HepG2 (cell line): ENCODE measurements around the gene ANKFY1. TPM values are rescaled to one million over a fixed set of nuclear protein-coding genes. Genes with fewer than 3 reads are reported as not detected.

Experiments used
- ATF7 ChIP-seq, 2 experiments: fragments of 450-650 bp in 1 of 2; sonication (generic) in 1 of 2; formaldehyde crosslinking in 1 of 2; IDR thresholded peaks; 2 replicates each; pipeline versions ENCODE4 v1.4.0 to v1.6.1; 2016 to 2020; ENCODE audit warnings: antibody characterized with exemption in 1 of 2, mild to moderate bottlenecking in 1 of 2, missing genetic modification reagents in 1 of 2
- CAMTA2 ChIP-seq: sonication (generic); formaldehyde crosslinking; IDR thresholded peaks from 2 replicates; pipeline ENCODE4 v1.4.0; 2020; ENCODE audit warnings: mild to moderate bottlenecking, missing genetic modification reagents, borderline replicate concordance
- CENPT ChIP-seq: sonication (generic); formaldehyde crosslinking; IDR thresholded peaks from 2 replicates; pipeline ENCODE4 v1.8.0; 2022; ENCODE audit warnings: low read depth, mild to moderate bottlenecking, moderate library complexity, missing genetic modification reagents
- EZH2 ChIP-seq: conservative IDR thresholded peaks from 2 replicates; pipeline ENCODE4 v1.6.1; 2012; ENCODE audit warnings: mild to moderate bottlenecking, low read depth, low read length, moderate library complexity
- RBM22 ChIP-seq: fragments of 200-400 bp; formaldehyde crosslinking; optimal IDR thresholded peaks from 2 replicates; pipeline ENCODE3; 2017; ENCODE audit warnings: mild to moderate bottlenecking, low read length, moderate library complexity
- RELA ChIP-seq: sonication (generic); formaldehyde crosslinking; IDR thresholded peaks from 2 replicates; pipeline ENCODE4 v1.4.0; 2020; ENCODE audit warnings: missing genetic modification reagents
- ZFAT ChIP-seq: sonication (generic); formaldehyde crosslinking; conservative IDR thresholded peaks from 2 replicates; pipeline ENCODE4 v1.8.1; 2023; ENCODE audit warnings: missing genetic modification reagents, inconsistent platforms
- ZFP1 ChIP-seq: IDR thresholded peaks from 2 replicates; pipeline ENCODE4 v1.6.1; 2016
- ZNF143 ChIP-seq: sonication (generic); formaldehyde crosslinking; IDR thresholded peaks from 2 replicates; pipeline ENCODE4 v1.4.0; 2020; ENCODE audit warnings: missing genetic modification reagents
- ZNF280D ChIP-seq: sonication (generic); formaldehyde crosslinking; IDR thresholded peaks from 2 replicates; pipeline ENCODE4 v1.5.1; 2020; ENCODE audit warnings: mild to moderate bottlenecking, missing genetic modification reagents
- ZNF607 ChIP-seq: sonication (generic); formaldehyde crosslinking; IDR thresholded peaks from 2 replicates; pipeline ENCODE4 v1.5.1; 2020; ENCODE audit warnings: missing genetic modification reagents, mild to moderate bottlenecking, borderline replicate concordance
- polyA plus RNA-seq, 8 experiments: library from polyadenylated mRNA; depleted of rRNA in 3 of 8; stranded (reverse) in 7 of 8; unstranded in 1 of 8; fragments of >200 nt; fragmentation: Illumina TruSeq in 4 of 8; extraction: Trizol in 4 of 8; gene quantifications; 2 replicates each; pipeline versions ENCODE4 v1.2.1 to v1.2.3, GENCODE V29; 2011 to 2016; ENCODE audit warnings: low read depth in 4 of 8, missing spikeins in 1 of 8, mixed read lengths in 1 of 8; ENCODE audit not compliant: insufficient read depth in 1 of 8
- total RNA-seq, 5 experiments: library from RNA; depleted of rRNA; stranded (reverse); fragments of >200 nt; fragmentation: Illumina TruSeq; extraction: Trizol; gene quantifications; 2 replicates each; pipeline ENCODE4 v1.2.3, GENCODE V29; 2016; ENCODE audit warnings: low read depth in 1 of 5
- TF ChIP-seq, protein P1 (sequence below): IDR thresholded peaks from 2 replicates; pipeline ENCODE4 v1.6.1; 2012; ENCODE audit warnings: low read depth, low read length, improper control_type of control experiment
- TF ChIP-seq, protein P2 (sequence below): sonication (generic); formaldehyde crosslinking; IDR thresholded peaks from 2 replicates; pipeline ENCODE4 v1.5.0; 2020; ENCODE audit warnings: missing genetic modification reagents

The ANKFY1 gene
- total and polyA plus RNA-seq, 2 of the 13 experiments (the other 11 are each of a cell fraction or from before 2014, with no cell fraction given) = 11.9 to 16.8 TPM

GRCh38 chr17:4310354-4311060 is 46.7 kb upstream of the ANKFY1 start (continued):
- TF ChIP-seq, protein P1, sequence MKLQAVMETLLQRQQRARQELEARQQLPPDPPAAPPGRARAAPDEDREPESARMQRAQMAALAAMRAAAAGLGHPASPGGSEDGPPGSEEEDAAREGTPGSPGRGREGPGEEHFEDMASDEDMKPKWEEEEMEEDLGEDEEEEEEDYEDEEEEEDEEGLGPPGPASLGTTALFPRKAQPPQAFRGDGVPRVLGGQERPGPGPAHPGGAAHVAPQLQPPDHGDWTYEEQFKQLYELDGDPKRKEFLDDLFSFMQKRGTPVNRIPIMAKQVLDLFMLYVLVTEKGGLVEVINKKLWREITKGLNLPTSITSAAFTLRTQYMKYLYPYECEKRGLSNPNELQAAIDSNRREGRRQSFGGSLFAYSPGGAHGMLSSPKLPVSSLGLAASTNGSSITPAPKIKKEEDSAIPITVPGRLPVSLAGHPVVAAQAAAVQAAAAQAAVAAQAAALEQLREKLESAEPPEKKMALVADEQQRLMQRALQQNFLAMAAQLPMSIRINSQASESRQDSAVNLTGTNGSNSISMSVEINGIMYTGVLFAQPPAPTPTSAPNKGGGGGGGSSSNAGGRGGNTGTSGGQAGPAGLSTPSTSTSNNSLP = peak; percentile 66
- TF ChIP-seq CAMTA2 = no peak
- TF ChIP-seq CENPT (CRISPR knock-in tag) = no peak
- TF ChIP-seq ZNF143 = no peak
- no peak for TF ChIP-seq ZFAT (CRISPR knock-in tag)
- TF ChIP-seq ZNF607 (CRISPR knock-in tag) = no peak
- TF ChIP-seq RELA = no peak
- peak; percentile 44 for TF ChIP-seq RBM22
- TF ChIP-seq ZNF280D (CRISPR knock-in tag) = no peak
- no peak for TF ChIP-seq EZH2
- no peak for TF ChIP-seq ZFP1 (CRISPR knock-in tag)
- TF ChIP-seq, protein P2, sequence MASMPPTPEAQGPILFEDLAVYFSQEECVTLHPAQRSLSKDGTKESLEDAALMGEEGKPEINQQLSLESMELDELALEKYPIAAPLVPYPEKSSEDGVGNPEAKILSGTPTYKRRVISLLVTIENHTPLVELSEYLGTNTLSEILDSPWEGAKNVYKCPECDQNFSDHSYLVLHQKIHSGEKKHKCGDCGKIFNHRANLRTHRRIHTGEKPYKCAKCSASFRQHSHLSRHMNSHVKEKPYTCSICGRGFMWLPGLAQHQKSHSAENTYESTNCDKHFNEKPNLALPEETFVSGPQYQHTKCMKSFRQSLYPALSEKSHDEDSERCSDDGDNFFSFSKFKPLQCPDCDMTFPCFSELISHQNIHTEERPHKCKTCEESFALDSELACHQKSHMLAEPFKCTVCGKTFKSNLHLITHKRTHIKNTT (CRISPR knock-in tag) = no peak
- peak; percentile 44; the same call in 1 of the 2 replicates for TF ChIP-seq ATF7 (IDR thresholded peaks at IDR 0.05)
- no peak; the same call in 1 of the 2 replicates for TF ChIP-seq ATF7 (CRISPR knock-in tag; IDR thresholded peaks at IDR 0.05)
